Thymus (tissue), 11 donors: ENCODE data around the gene PSME1. TPM values are rescaled to one million over a fixed set of nuclear protein-coding genes. Genes with fewer than 3 reads are reported as not detected.

Source experiments
- DNase-seq, 9 donors: peaks; one replicate each; pipeline ENCODE4 v3.0.0-alpha.2; 2013; ENCODE audit warnings: low spot score in 9 of 9, low read depth in 6 of 9, missing footprints in 1 of 9
- H3K27ac ChIP-seq, 2 donors: one replicate each; pipeline ENCODE4 v1.5.1; 2013; ENCODE audit warnings: control low read depth in 1 of 2, low read depth in 1 of 2, low read length in 1 of 2, mild to moderate bottlenecking in 1 of 2, moderate library complexity in 1 of 2
- H3K27me3 ChIP-seq, 2 donors: one replicate each; pipeline ENCODE4 v1.5.1; 2013; ENCODE audit warnings: low read length in 1 of 2; ENCODE audit not compliant: control insufficient read depth in 2 of 2, insufficient read depth in 1 of 2
- H3K36me3 ChIP-seq, 2 donors: one replicate each; pipeline ENCODE4 v1.5.1; 2013; ENCODE audit warnings: low read length in 1 of 2, mild to moderate bottlenecking in 1 of 2, moderate library complexity in 1 of 2; ENCODE audit not compliant: control insufficient read depth in 2 of 2, insufficient read depth in 2 of 2
- H3K4me1 ChIP-seq, 2 donors: one replicate each; pipeline ENCODE4 v1.5.1; 2013; ENCODE audit warnings: low read length in 2 of 2; ENCODE audit not compliant: control insufficient read depth in 2 of 2, insufficient read depth in 2 of 2
- H3K4me3 ChIP-seq, 2 donors: one replicate each; pipeline ENCODE4 v1.5.1; 2013; ENCODE audit warnings: low read length in 2 of 2, control low read depth in 1 of 2, mild to moderate bottlenecking in 1 of 2
- H3K9me3 ChIP-seq, 2 donors: one replicate each; pipeline ENCODE4 v1.5.1; 2013; ENCODE audit warnings: low read length in 1 of 2, mild to moderate bottlenecking in 1 of 2; ENCODE audit not compliant: control insufficient read depth in 2 of 2, insufficient read depth in 1 of 2
- WGBS: extraction: QIAGEN DNeasy Blood & Tissue Kit; methylation state at CpG from one replicate; pipeline ENCODE4 v1.1.7; 2013; 5-methylcytosine and 5-hydroxymethylcytosine counted together
- polyA plus RNA-seq: library from polyadenylated mRNA; stranded (reverse); fragments of 200-250 nt; gene quantifications from one replicate; pipeline ENCODE4 v1.2.3, GENCODE V29; 2013
- total RNA-seq: library from RNA; stranded (reverse); fragments of 120-200 nt; gene quantifications from one replicate; pipeline ENCODE4 v1.2.4, GENCODE V29; 2013
- donor health status: healthy.

The PSME1 gene
- total and polyA plus RNA-seq, 2 donors = 255 to 280 TPM

- Histone ChIP-seq H3K27me3 (no peaks in the 10 kb centered on the region), H3K4me3 (peak within 1 kb of the TSS; percentile 54 to 90), H3K9me3 (no peaks in the 10 kb centered on the region), H3K36me3 (peaks cover 9 to 11% of the 10 kb centered on the region in 2 donors), H3K27ac (peak within 1 kb of the TSS; percentile 66 to 97), H3K4me1 (peaks cover 13 to 28% of the 10 kb centered on the region in 2 donors)
- DNase-seq = peak in 6 of 9 donors; percentile 23 to 75 (median 44)
- WGBS = under 1% methylated on average over 68 of the region's 68 CpGs
Observed at GRCh38 chr14:24093901-24094840, 41.8 kb upstream of the PSME1 start, which contains the start of gene PCK2. Gene PCK2, plus strand, starts transcription at chr14:24094311. Its CDS starts 95 bp downstream, at chr14:24094406.

- Histone ChIP-seq H3K36me3 (peaks cover 9 to 11% of the 10 kb centered on the region in 2 donors), H3K4me1 (peaks cover 13 to 28% of the 10 kb centered on the region in 2 donors), H3K27me3 (no peaks in the 10 kb centered on the region), H3K27ac (peak overlapping the region; percentile 66 to 97), H3K9me3 (no peaks in the 10 kb centered on the region), H3K4me3 (peak overlapping the region; percentile 54 to 90)
- WGBS = 10% methylated on average over 14 of the region's 14 CpGs
- peak in 1 of 9 donors; percentile 16 for DNase-seq
Observed at GRCh38 chr14:24094841-24095270, 41.1 kb upstream of the PSME1 start.

DNA sequence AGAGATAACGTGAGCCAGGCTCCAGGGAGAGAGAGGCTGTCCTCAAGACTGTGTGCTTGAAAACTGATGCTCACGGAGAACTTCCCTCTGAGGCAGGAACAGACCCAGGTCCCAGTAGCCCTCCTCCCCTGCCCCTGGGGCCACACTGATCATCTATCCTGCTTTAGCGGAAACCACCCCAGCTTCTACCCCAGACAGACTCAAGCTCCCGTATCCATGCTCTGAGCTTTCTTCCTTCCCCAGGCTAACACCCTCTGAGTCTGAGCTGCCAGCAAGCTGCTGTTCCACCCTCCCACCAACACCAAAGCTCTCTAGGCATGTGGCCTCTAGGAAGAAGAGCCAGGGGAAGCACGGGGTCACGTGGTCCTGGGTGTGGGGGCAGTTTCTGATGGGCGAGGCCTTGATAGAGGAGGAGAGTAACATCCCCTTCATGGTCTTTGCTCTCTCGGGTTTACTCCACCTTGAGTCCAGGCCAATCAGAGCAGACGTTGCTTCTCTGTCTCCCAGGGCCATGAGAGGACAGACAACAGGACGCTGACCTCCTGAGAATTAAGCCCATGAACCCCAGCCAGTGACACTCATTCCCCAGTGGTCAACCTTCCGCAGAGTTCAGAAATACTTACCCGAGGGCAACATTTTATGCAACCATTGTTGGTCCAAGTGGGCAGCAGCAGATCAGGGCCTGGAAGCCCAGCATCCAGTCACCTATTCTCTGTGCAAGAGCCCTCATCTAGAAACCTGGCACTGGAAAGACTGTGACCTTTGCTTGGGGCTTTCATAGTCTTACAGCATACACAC lies 40.5 kb upstream of the PSME1 start:
- Histone ChIP-seq H3K9me3 (no peaks in the 10 kb centered on the region), H3K27ac (peak overlapping the region; percentile 9 to 14), H3K4me1 (peaks cover 11 to 25% of the 10 kb centered on the region in 2 donors), H3K36me3 (peaks cover 9 to 11% of the 10 kb centered on the region in 2 donors), H3K27me3 (no peaks in the 10 kb centered on the region), H3K4me3 (peak overlapping the region; percentile 2 to 54)
- 56% methylated on average over 12 of the region's 12 CpGs for WGBS
- DNase-seq = peak in 1 of 9 donors; percentile 37

GRCh38 chr14:24096545-24097181 lies 39.3 kb upstream of the PSME1 start:
- peaks cover 9 to 14% of the 10 kb centered on the region in 2 donors for H3K36me3 ChIP-seq

DNA sequence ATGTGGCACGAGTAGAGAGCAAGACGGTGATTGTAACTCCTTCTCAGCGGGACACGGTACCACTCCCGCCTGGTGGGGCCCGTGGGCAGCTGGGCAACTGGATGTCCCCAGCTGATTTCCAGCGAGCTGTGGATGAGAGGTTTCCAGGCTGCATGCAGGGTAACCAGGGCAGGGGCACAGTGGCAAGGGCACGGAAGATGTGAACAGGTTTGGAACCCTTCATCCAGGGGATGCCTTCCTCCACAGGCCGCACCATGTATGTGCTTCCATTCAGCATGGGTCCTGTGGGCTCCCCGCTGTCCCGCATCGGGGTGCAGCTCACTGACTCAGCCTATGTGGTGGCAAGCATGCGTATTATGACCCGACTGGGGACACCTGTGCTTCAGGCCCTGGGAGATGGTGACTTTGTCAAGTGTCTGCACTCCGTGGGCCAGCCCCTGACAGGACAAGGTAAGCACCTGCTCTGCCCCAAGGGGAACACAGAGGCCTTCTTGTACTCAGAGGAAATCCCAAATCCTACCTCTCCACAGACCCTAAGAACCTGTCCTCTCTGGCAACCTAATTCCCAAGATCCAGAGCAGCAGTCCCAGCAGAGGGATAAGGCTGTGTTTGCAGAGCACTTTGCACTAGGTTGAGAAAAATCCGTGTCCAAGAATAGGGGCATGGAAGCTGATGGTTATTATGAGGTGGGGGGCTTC lies 37.6 kb upstream of the PSME1 start:
- peaks cover 9 to 14% of the 10 kb centered on the region in 2 donors for H3K36me3 ChIP-seq
- H3K9me3 ChIP-seq = no peaks in the 10 kb centered on the region
- 97% methylated on average over 16 of the region's 16 CpGs for WGBS
- no peaks in the 10 kb centered on the region for H3K27me3 ChIP-seq
- no peak for DNase-seq
- H3K4me1 ChIP-seq = peaks cover 9 to 19% of the 10 kb centered on the region in 2 donors
- no peak overlapping the region for H3K4me3 ChIP-seq
- no peak overlapping the region for H3K27ac ChIP-seq

More at GRCh38 chr14:24096545-24097181, 39.3 kb upstream of the PSME1 start:
- Histone ChIP-seq H3K4me1 (peaks cover 9 to 22% of the 10 kb centered on the region in 2 donors), H3K9me3 (no peaks in the 10 kb centered on the region), H3K4me3 (no peak overlapping the region), H3K27me3 (no peaks in the 10 kb centered on the region), H3K27ac (no peak overlapping the region)
- 99% methylated on average over 8 of the region's 8 CpGs for WGBS
- no peak for DNase-seq

GRCh38 chr14:24098927-24099813 lies 36.8 kb upstream of the PSME1 start:
- no peaks in the 10 kb centered on the region for H3K27me3 ChIP-seq
- H3K36me3 ChIP-seq = peaks cover 9 to 14% of the 10 kb centered on the region in 2 donors
- H3K9me3 ChIP-seq = no peaks in the 10 kb centered on the region
- no peak for DNase-seq
- H3K4me3 ChIP-seq = no peak overlapping the region
- WGBS = 97% methylated on average over 17 of the region's 17 CpGs
- peaks cover 4 to 15% of the 10 kb centered on the region in 2 donors for H3K4me1 ChIP-seq
- no peak overlapping the region for H3K27ac ChIP-seq

GRCh38 chr14:24100197-24100981 lies 35.6 kb upstream of the PSME1 start:
- Histone ChIP-seq H3K27me3 (no peaks in the 10 kb centered on the region), H3K9me3 (no peaks in the 10 kb centered on the region), H3K36me3 (peaks cover 9 to 14% of the 10 kb centered on the region in 2 donors), H3K27ac (no peak overlapping the region), H3K4me1 (peaks cover 0 to 3% of the 10 kb centered on the region in 2 donors), H3K4me3 (no peak overlapping the region)
- WGBS = 96% methylated on average over 4 of the region's 4 CpGs
- no peak for DNase-seq
